ENCODE data around the gene HGS. TPM values are rescaled to one million over a fixed set of nuclear protein-coding genes. Genes with fewer than 3 reads are reported as not detected.

Gene HGS
- total RNA-seq, 1 experiment from 2014 or later: 85.0 TPM

DNA sequence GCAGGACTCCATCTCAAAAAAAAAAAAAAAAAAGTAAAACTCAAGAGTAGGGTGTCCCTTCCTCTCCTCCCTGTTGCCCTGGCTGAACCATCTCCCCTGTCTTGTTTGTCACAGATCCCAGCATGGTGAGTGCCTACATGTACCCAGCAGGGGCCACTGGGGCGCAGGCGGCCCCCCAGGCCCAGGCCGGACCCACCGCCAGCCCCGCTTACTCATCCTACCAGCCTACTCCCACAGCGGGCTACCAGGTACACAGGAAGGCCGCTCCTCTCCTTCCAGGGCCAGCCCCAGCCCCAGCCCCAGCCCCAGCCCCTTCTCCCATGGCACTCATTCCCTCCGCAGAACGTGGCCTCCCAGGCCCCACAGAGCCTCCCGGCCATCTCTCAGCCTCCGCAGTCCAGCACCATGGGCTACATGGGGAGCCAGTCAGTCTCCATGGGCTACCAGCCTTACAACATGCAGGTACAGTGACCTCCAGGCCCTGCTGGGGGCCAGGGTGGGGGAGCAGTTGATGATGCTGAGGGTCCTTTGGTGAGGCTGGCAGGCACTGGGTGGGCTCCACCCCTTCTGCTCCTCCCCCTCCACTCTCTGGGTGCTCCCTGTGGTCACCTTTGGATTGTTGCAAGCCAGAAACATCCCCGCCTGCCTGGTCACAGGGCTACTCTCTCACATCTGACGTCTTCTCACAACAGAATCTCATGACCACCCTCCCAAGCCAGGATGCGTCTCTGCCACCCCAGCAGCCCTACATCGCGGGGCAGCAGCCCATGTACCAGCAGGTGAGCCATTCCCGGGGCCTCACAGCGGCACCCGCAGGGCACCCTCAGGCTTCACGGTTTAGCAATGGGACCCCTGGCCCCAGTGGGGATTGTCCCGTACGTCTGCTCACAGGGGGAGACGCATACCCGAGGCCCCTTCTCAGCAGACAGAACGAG, 16.8 kb downstream of the HGS start:
- in situ Hi-C loops (cut with HindIII; ENCODE audit: low sequenced_read_pairs): no loop called here

DNA sequence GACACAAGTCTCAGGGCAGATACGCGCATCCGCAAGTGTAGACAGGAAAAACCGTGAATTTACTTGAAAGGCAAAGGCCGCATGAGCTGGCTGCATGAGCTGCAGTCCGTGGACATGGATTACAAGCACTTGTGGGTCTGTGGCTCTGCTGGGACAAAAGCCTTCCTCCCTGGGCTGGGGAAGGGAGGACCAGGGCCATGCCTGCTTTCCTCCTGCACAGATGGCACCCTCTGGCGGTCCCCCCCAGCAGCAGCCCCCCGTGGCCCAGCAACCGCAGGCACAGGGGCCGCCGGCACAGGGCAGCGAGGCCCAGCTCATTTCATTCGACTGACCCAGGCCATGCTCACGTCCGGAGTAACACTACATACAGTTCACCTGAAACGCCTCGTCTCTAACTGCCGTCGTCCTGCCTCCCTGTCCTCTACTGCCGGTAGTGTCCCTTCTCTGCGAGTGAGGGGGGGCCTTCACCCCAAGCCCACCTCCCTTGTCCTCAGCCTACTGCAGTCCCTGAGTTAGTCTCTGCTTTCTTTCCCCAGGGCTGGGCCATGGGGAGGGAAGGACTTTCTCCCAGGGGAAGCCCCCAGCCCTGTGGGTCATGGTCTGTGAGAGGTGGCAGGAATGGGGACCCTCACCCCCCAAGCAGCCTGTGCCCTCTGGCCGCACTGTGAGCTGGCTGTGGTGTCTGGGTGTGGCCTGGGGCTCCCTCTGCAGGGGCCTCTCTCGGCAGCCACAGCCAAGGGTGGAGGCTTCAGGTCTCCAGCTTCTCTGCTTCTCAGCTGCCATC, 17.7 kb downstream of the HGS start:
- in situ Hi-C loops (cut with HindIII; ENCODE audit: low sequenced_read_pairs): no loop called here
- no peak for DNase-seq (ENCODE audit: low spot score)

More for the DNA sequence above, 16.8 kb downstream of the HGS start:
- DNase-seq (ENCODE audit: low spot score): no peak

GRCh38 chr17:81702934-81703746, 19.3 kb downstream of the HGS start, which contains the start of gene MRPL12:
Gene MRPL12, plus strand, starts transcription at chr17:81703367. Its CDS starts 135 bp downstream, at chr17:81703502.
- in situ Hi-C loops (cut with HindIII; ENCODE audit: low sequenced_read_pairs): no loop called here
- DNase-seq (ENCODE audit: low spot score): peak; percentile 95

DNA sequence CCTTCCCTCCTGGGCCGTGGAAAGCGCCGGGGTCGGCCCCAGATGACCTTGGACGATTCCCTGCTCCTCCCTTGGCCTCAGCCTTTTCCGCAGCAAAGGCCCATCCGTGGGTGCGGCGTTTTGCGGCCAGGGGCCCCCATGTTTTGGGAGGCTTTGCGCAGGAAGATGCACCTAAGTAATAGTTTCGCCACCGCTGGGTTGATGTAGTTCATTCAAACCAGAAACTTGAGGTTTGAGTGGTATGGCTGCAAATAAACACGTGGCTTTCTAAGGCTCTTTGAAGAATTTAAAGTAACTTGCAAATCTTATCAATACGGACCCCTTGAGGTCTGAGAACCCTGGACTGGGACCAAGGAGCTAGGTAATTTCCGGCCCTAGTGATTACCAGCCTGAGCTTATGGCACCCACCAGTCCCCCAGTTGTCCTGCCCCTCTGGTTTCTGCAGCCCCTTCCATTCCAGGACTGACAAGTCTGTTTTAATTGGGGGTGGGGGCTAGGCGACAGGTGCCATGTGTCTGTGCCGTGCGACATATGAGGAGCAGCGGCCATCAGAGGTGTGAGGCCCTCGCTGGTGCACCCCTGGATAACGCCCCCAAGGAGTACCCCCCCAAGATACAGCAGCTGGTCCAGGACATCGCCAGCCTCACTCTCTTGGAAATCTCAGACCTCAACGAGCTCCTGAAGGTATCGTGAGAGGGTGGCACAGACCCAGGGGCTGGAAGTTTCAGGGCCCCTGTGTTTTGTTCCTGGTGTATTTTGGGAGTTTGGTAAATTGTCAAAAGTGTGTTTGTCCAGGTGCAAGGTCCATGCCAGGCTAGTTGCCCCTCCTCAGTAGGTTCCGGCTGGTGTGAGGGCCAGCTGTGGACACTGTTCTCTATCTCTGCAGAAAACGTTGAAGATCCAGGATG, 20.2 kb downstream of the HGS start:
- in situ Hi-C loops (cut with HindIII; ENCODE audit: low sequenced_read_pairs): no loop called here
- no peak for DNase-seq (ENCODE audit: low spot score)

GRCh38 chr17:81705518-81706231, 21.9 kb downstream of the HGS start:
- DNase-seq (ENCODE audit: low spot score): no peak
- in situ Hi-C loops (cut with HindIII; ENCODE audit: low sequenced_read_pairs): no loop called here

DNA sequence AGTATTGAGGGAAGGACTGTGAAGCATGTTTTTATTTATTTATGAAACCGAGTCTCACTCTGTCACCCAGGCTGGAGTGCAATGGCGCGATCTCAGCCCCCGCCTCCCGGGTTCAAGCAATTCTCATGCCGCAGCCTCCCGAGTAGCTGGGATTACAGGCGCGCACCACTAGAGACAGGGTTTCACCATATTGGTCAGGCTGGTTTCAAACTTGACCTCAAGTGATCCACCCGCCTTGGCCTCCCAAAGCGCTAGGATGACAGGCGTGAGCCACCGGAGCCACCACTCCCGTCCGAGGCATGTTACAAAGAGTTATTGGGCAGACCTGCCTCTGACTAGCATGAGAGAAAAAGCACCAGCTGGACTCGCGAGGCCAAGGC, 22.4 kb downstream of the HGS start:
- DNase-seq (ENCODE audit: low spot score): no peak
- in situ Hi-C loops (cut with HindIII; ENCODE audit: low sequenced_read_pairs): no loop called here

DNA sequence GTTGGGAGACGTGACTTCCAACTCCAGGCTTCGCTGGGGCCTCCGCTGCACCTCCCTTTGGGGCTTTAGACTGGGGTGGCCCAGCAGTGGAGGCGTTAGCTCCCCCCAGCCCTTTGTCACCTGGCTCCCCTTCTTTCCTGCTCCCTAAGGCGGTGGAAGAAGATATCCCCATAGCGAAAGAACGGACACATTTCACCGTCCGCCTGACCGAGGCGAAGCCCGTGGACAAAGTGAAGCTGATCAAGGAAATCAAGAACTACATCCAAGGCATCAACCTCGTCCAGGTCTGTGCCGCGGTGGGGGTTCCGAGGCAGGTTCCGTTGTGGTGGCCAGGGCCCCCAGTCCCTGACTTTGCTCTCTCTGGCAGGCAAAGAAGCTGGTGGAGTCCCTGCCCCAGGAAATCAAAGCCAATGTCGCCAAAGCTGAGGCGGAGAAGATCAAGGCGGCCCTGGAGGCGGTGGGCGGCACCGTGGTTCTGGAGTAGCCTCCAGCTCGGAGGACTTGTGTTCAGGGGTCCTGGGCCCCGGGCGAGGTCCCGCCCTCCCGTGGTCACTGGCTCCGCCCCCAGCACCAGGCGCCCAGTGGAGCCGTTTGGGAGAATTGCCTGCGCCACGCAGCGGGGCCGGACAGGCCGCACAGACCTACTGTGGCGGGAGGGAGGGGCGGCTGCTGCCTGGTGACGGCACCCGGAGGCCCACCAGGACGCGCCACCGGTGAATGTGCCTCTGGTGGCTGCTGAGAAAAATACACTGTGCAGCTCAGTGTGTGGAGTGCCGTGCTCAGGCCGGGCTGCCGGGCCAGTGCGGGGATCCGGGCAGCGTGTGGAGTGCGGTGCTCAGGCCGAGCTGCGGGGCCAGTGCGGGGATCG, 23.2 kb downstream of the HGS start:
- in situ Hi-C loops (cut with HindIII; ENCODE audit: low sequenced_read_pairs): no loop called here
- DNase-seq (ENCODE audit: low spot score): no peak

GRCh38 chr17:81707725-81708646, 24.2 kb downstream of the HGS start:
- in situ Hi-C loops (cut with HindIII; ENCODE audit: low sequenced_read_pairs): no loop called here
- DNase-seq (ENCODE audit: low spot score): no peak

GRCh38 chr17:81708739-81709185, 25.0 kb downstream of the HGS start:
- in situ Hi-C loops (cut with HindIII; ENCODE audit: low sequenced_read_pairs): no loop called here
- DNase-seq (ENCODE audit: low spot score): no peak

- DNase-seq (ENCODE audit: low spot score): peak; percentile 68
- in situ Hi-C loops (cut with HindIII; ENCODE audit: low sequenced_read_pairs): no loop called here
Observed at GRCh38 chr17:81710514-81711308, 26.9 kb downstream of the HGS start.

GRCh38 chr17:81711814-81712467, 28.1 kb downstream of the HGS start, which contains the start of gene SLC25A10:
Gene SLC25A10, plus strand, starts transcription at chr17:81712284. Its CDS starts 143 bp downstream, at chr17:81712427.
- in situ Hi-C loops (cut with HindIII; ENCODE audit: low sequenced_read_pairs): no loop called here
- peak; percentile 68 for DNase-seq (ENCODE audit: low spot score)

DNA sequence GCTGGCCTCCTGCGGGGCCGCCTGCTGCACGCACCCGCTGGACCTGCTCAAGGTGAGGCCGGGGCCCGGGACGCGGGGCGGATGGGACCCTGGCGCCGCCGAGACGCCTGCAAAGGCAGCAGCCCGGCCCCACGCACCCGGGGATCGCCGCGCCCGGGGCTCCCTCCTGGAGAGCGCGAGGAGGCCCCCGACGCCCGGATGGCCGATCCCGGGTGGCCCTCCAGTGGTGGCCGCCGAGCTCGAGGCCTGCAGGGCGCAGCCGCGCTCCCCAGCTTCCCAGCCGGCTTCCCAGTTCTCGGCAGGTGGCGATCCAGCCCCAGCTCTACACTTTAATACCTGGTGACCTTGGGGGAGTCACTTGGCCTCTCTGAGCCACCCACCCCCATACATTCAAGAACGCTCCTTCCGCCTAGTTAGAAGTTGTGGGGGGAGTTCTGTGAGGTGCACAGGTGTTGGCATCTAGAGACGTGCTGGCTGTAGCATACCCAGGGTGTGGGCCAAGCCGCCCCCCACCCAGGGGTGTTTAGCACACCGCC, 28.7 kb downstream of the HGS start:
- no peak for DNase-seq (ENCODE audit: low spot score)
- in situ Hi-C loops (cut with HindIII; ENCODE audit: low sequenced_read_pairs): no loop called here

GRCh38 chr17:81713004-81713555, 29.3 kb downstream of the HGS start:
- in situ Hi-C loops (cut with HindIII; ENCODE audit: low sequenced_read_pairs): no loop called here
- no peak for DNase-seq (ENCODE audit: low spot score)
